HCT116 (cell line): Measurements from ENCODE around the gene ABTB2. TPM values are rescaled to one million over a fixed set of nuclear protein-coding genes. Genes with fewer than 3 reads are reported as not detected.

Source experiments
- ATAC-seq: fragments of 200-7000 bp; cut with Tn5 transposase; 2 replicates; pipeline ENCODE4 v1.9.1; 2020; ENCODE audit warnings: mild to moderate bottlenecking, moderate library complexity
- BruUV-seq: library from RNA; stranded (reverse); fragments of 400-500 nt; replicated peaks from 2 replicates; lab custom pipeline; 2021; lab: Mats Ljungman, UMichigan
- CTCF ChIA-PET: fragments of 300-600 bp; sonication (Branson Sonifier 250); formaldehyde crosslinking; loops from one replicate; lab custom pipeline; 2021; ENCODE audit warnings: antibody characterized with exemption; lab: Charles Lee
- POLR2A ChIA-PET: fragments of 300-600, 350-600 bp; sonication (Branson Sonifier 250); formaldehyde crosslinking; loops from one replicate; lab custom pipeline; 2021; ENCODE audit warnings: antibody characterized with exemption; lab: Charles Lee
- RAD21 ChIA-PET, 2 experiments: fragments of 300-600 bp; sonication (Branson Sonifier 250); formaldehyde crosslinking; loops; one replicate each; lab custom pipeline; 2023; ENCODE audit warnings: low total read pairs in 2 of 2; ENCODE audit not compliant: uncharacterized antibody in 2 of 2, unreplicated experiment in 2 of 2, low non-redundant PET in 1 of 2; lab: Charles Lee
- DNase-seq: peaks from one replicate; pipeline ENCODE4 v3.0.0-alpha.2; 2010; ENCODE audit warnings: low read depth, low spot score
- H2AFZ ChIP-seq: fragments of 200-600 bp; shearing (Covaris generic), sonication (generic); 2 replicates; pipeline ENCODE4 v1.6.1; 2017; ENCODE audit warnings: low read depth, mixed run types, mixed read lengths, antibody characterized with exemption, low read length; ENCODE audit not compliant: poor library complexity, severe bottlenecking
- H3K27ac ChIP-seq: 2 replicates; pipeline ENCODE4 v1.5.1; 2012; ENCODE audit warnings: low read depth, low read length
- H3K27me3 ChIP-seq: fragments of 200-600 bp; sonication (generic); 2 replicates; pipeline ENCODE4 v1.6.1; 2016; ENCODE audit warnings: mixed run types, low read length, mixed read lengths; ENCODE audit not compliant: insufficient read depth
- H3K36me3 ChIP-seq, 2 experiments: fragments of 200-500 bp in 1 of 2; fragments of 200-600 bp in 1 of 2; sonication (Bioruptor generic) in 1 of 2; sonication (generic) in 1 of 2; 2 replicates each; pipeline versions ENCODE4 v1.5.1 to v1.6.1; 2014 to 2016; ENCODE audit warnings: low read length in 2 of 2, inconsistent platforms in 1 of 2, mixed read lengths in 1 of 2, mixed run types in 1 of 2; ENCODE audit not compliant: insufficient read depth in 2 of 2, control insufficient read depth in 1 of 2
- H3K4me1 ChIP-seq, 2 experiments: fragments of 200-600 bp in 1 of 2; sonication (generic) in 1 of 2; 2 replicates each; pipeline versions ENCODE4 v1.5.1 to v1.6.1; 2012 to 2017; ENCODE audit warnings: low read length in 2 of 2, inconsistent platforms in 1 of 2, mild to moderate bottlenecking in 1 of 2, mixed read lengths in 1 of 2, mixed run types in 1 of 2, moderate library complexity in 1 of 2; ENCODE audit not compliant: insufficient read depth in 2 of 2, control insufficient read depth in 1 of 2
- H3K4me2 ChIP-seq: fragments of 200-600 bp; sonication (generic); 2 replicates; pipeline ENCODE4 v1.6.1; 2017; ENCODE audit warnings: mixed run types, low read length, mixed read lengths
- H3K4me3 ChIP-seq, 2 experiments: fragments of 200-600 bp in 1 of 2; sonication (generic) in 1 of 2; replicated peaks in 1 of 2; 2 replicates each; pipeline ENCODE4 v1.5.1; 2011 to 2016; ENCODE audit warnings: low read length in 2 of 2, control low read depth in 1 of 2, low read depth in 1 of 2, mild to moderate bottlenecking in 1 of 2, mixed read lengths in 1 of 2, mixed run types in 1 of 2
- H3K79me2 ChIP-seq: fragments of 200-600 bp; sonication (generic); 2 replicates; pipeline ENCODE4 v1.6.1; 2017; ENCODE audit warnings: mild to moderate bottlenecking, mixed run types, low read length, moderate library complexity, mixed read lengths; ENCODE audit not compliant: insufficient read depth
- H3K9ac ChIP-seq: fragments of 200-600 bp; sonication (generic); 2 replicates; pipeline ENCODE4 v1.6.1; 2016; ENCODE audit warnings: low read length, mixed read lengths
- H3K9me2 ChIP-seq: fragments of 200-600 bp; sonication (generic), shearing (Covaris generic); 2 replicates; pipeline ENCODE4 v1.6.1; 2017; ENCODE audit warnings: mixed run types, mild to moderate bottlenecking, moderate library complexity; ENCODE audit not compliant: insufficient read depth
- H3K9me3 ChIP-seq, 2 experiments: fragments of 200-500 bp in 1 of 2; fragments of 200-600 bp in 1 of 2; sonication (Bioruptor generic) in 1 of 2; sonication (generic) in 1 of 2; 2 replicates each; pipeline ENCODE4 v1.6.1; 2014 to 2017; ENCODE audit warnings: low read length in 2 of 2, mixed read lengths in 2 of 2, inconsistent platforms in 1 of 2, low read depth in 1 of 2, mild to moderate bottlenecking in 1 of 2, mixed run types in 1 of 2, moderate library complexity in 1 of 2; ENCODE audit not compliant: control insufficient read depth in 1 of 2, insufficient read depth in 1 of 2
- H4K20me1 ChIP-seq: fragments of 200-600 bp; sonication (generic), shearing (Covaris generic); 2 replicates; pipeline ENCODE4 v1.6.1; 2017; ENCODE audit warnings: mixed run types, mild to moderate bottlenecking, moderate library complexity; ENCODE audit not compliant: insufficient read depth
- EZH2 ChIP-seq: fragments of 200-600 bp; sonication (generic); IDR thresholded peaks from 2 replicates; pipeline ENCODE4 v1.6.1; 2017; ENCODE audit warnings: antibody characterized with exemption, mixed run types
- JUND ChIP-seq: IDR thresholded peaks from 2 replicates; pipeline ENCODE4 v1.6.1; 2012
- RAD21 ChIP-seq: IDR thresholded peaks from 2 replicates; pipeline ENCODE4 v1.6.1; 2012; ENCODE audit warnings: low read depth, mild to moderate bottlenecking
- SIN3A ChIP-seq: IDR thresholded peaks from 2 replicates; pipeline ENCODE4 v1.6.1; 2012; ENCODE audit warnings: low read depth
- SRF ChIP-seq: IDR thresholded peaks from 2 replicates; pipeline ENCODE4 v1.6.1; 2012; ENCODE audit warnings: low read depth
- ZFX ChIP-seq: fragments of 450-650 bp; IDR thresholded peaks from 2 replicates; pipeline ENCODE4 v1.6.1; 2017
- ZNF274 ChIP-seq: fragments of 200-500 bp; sonication (Bioruptor generic); IDR thresholded peaks from 2 replicates; pipeline ENCODE4 v1.6.1; 2014; ENCODE audit warnings: mild to moderate bottlenecking, low read depth, low read length, inconsistent platforms
- intact Hi-C: fragments of 100-400 bp; cut with micrococcal nuclease; formaldehyde crosslinking; loops from 2 replicates; pipeline ENCODE4 v1.10.0; 2022
- total RNA-seq: library from RNA; stranded (reverse); gene quantifications from one replicate; pipeline ENCODE4 v1.2.1, GENCODE V29; 2021; ENCODE audit not compliant: unreplicated experiment
- TF ChIP-seq, protein P1 (sequence below), 3 experiments: fragments of 200-600 bp in 1 of 3; sonication (generic) in 1 of 3; IDR thresholded peaks in 2 of 3; conservative IDR thresholded peaks in 1 of 3; 2 replicates each; pipeline ENCODE4 v1.5.1; 2012 to 2017; ENCODE audit warnings: low read depth in 2 of 3, low read length in 2 of 3, antibody characterized with exemption in 1 of 3, borderline replicate concordance in 1 of 3, control low read depth in 1 of 3, mild to moderate bottlenecking in 1 of 3, mixed read lengths in 1 of 3, mixed run types in 1 of 3, moderate library complexity in 1 of 3; ENCODE audit not compliant: insufficient read depth in 1 of 3

ABTB2 gene
- total RNA-seq, 1 experiment from 2014 or later, result 6.8 TPM

DNA sequence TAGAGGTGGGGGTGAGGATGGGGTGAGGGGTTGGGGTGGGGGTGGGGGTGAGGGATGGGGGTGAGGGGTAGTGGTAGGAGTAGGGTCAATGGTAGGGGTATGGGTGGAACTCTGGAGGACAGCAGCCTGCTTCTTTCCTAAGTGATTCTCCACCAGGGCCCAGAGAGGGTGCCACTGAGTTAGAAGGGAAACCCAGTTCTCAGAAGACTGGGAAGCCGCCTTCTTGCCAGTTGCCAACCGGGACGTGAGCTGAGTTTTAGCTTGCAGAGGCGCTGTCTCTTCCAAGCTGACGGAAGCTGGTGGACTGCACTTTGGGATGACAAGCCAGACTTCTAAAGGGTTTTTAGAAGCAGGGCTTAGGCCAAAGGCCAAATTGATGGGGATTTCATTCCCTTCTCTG is 148.0 kb downstream of the ABTB2 start:
- no peaks in the 10 kb centered on the region for H3K79me2 ChIP-seq
- intact Hi-C loops, result no loop called here
- H2AFZ ChIP-seq, result no peak overlapping the region
- H4K20me1 ChIP-seq, result no peaks in the 10 kb centered on the region
- no TSS peak for BruUV-seq
- no peaks in the 10 kb centered on the region for H3K27me3 ChIP-seq
- no peak overlapping the region for H3K9ac ChIP-seq
- H3K27ac ChIP-seq, result no peak overlapping the region
- H3K4me2 ChIP-seq, result peak overlapping the region; percentile 5; the same call in 1 of the 2 replicates
- TF ChIP-seq SRF, result no peak
- TF ChIP-seq ZFX, result no peak
- 0 out of 2 replicates have a peak, but pooled peaks have one; percentile 26 for TF ChIP-seq RAD21
- TF ChIP-seq, protein P1, sequence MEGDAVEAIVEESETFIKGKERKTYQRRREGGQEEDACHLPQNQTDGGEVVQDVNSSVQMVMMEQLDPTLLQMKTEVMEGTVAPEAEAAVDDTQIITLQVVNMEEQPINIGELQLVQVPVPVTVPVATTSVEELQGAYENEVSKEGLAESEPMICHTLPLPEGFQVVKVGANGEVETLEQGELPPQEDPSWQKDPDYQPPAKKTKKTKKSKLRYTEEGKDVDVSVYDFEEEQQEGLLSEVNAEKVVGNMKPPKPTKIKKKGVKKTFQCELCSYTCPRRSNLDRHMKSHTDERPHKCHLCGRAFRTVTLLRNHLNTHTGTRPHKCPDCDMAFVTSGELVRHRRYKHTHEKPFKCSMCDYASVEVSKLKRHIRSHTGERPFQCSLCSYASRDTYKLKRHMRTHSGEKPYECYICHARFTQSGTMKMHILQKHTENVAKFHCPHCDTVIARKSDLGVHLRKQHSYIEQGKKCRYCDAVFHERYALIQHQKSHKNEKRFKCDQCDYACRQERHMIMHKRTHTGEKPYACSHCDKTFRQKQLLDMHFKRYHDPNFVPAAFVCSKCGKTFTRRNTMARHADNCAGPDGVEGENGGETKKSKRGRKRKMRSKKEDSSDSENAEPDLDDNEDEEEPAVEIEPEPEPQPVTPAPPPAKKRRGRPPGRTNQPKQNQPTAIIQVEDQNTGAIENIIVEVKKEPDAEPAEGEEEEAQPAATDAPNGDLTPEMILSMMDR (IDR thresholded peaks at IDR 0.05 in 2 of 3, conservative IDR thresholded peaks at IDR 0.05 in 1 of 3; ENCODE audit: borderline replicate concordance in 1 of 3, insufficient read depth in 1 of 3, low read depth in 2 of 3, low read length in 2 of 3), result peak in 2 of 3 experiments; percentile 7 to 21; a peak in 1 of 6 replicates
- no peak for TF ChIP-seq EZH2
- TF ChIP-seq JUND, result no peak
- TF ChIP-seq SIN3A, result no peak
- no peak for TF ChIP-seq ZNF274
- ATAC-seq, result peak; percentile 51
- H3K36me3 ChIP-seq, result no peaks in the 10 kb centered on the region
- H3K4me3 ChIP-seq, result no peak overlapping the region
- CTCF ChIA-PET, result no interaction called here
- no peak for DNase-seq
- no peaks in the 10 kb centered on the region for H3K9me2 ChIP-seq
- POLR2A ChIA-PET, result no interaction called here
- RAD21 ChIA-PET, result interaction anchor here in 1 of 2 experiments (1.0 kb wide), 1 partner anchor 35 kb away, joined by 4 read pairs; no protein-coding TSS in a partner anchor
- no peaks in the 10 kb centered on the region for H3K9me3 ChIP-seq
- H3K4me1 ChIP-seq, result peaks cover 27 to 58% of the 10 kb centered on the region in 2 experiments
